MM.1S (cell line): ENCODE measurements around the gene TUT1.

Experiments used
- EZH2 ChIP-seq: fragments of 300-600 bp; sonication (generic); optimal IDR thresholded peaks from 2 replicates; pipeline ENCODE3; 2017; ENCODE audit warnings: low read depth, mild to moderate bottlenecking, antibody characterized with exemption, low read length, mixed read lengths
- EZH2phosphoT487 ChIP-seq: fragments of 300-600 bp; sonication (generic); IDR thresholded peaks from 2 replicates; pipeline ENCODE4 v1.6.1; 2018; ENCODE audit warnings: antibody characterized with exemption, low read length
- TF ChIP-seq, protein P1 (sequence below): fragments of 300-600 bp; sonication (generic); IDR thresholded peaks from 2 replicates; pipeline ENCODE4 v1.5.1; 2016; ENCODE audit warnings: antibody characterized with exemption, low read length, mixed read lengths

DNA sequence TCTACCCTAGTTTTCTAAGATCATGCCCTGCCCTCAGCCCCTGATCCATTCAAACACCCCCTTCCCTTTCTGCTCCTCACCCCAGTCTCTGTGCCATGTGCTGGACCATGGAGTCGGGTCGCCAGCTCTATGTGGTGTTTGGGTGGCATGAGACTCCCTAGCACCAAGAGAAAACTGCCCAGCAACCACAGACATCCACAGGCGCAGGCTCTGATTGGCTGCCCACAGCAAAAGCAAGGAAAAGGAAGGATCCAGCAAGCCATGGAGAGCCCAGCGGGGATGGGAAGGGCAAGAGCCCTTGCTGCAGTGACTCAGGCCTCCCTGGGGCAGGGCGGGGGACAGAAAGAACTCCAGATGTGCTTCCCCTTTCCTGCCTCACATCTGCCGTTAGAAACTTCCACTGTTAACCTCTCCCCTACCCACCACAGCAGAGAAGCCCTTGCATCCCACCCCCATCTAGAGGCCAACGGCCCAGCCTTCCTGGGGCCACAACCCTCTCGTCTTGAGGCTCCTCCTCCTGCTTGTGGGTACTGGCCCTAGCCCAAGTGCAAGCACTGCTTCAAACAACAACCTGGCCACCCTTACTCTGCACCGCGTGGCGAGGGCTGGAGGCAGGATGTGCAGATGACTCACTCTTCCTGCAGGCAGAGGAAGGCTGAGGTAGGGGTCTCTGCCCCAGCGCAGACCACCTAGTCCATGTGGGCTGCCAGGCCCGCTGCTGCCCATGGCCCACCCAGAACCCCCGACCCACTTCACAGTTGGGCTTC is 35.0 kb downstream of the TUT1 start:
- TF ChIP-seq, protein P1, sequence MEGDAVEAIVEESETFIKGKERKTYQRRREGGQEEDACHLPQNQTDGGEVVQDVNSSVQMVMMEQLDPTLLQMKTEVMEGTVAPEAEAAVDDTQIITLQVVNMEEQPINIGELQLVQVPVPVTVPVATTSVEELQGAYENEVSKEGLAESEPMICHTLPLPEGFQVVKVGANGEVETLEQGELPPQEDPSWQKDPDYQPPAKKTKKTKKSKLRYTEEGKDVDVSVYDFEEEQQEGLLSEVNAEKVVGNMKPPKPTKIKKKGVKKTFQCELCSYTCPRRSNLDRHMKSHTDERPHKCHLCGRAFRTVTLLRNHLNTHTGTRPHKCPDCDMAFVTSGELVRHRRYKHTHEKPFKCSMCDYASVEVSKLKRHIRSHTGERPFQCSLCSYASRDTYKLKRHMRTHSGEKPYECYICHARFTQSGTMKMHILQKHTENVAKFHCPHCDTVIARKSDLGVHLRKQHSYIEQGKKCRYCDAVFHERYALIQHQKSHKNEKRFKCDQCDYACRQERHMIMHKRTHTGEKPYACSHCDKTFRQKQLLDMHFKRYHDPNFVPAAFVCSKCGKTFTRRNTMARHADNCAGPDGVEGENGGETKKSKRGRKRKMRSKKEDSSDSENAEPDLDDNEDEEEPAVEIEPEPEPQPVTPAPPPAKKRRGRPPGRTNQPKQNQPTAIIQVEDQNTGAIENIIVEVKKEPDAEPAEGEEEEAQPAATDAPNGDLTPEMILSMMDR: no peak
- TF ChIP-seq EZH2 (no peak), EZH2phosphoT487 (no peak)
